ENCODE results near the gene TBC1D1. TPM values are rescaled to one million over a fixed set of nuclear protein-coding genes. Genes with fewer than 3 reads are reported as not detected.
A peak's percentile ranks its signal among the peaks of the same experiment; 100 is the strongest.

The TBC1D1 gene
- total RNA-seq, 1 experiment from 2014 or later: 89.0 TPM

- no peaks in the 10 kb centered on the region for H3K9me3 ChIP-seq (ENCODE audit: low read length)
- no peaks in the 10 kb centered on the region for H3K9me2 ChIP-seq (replicated peaks; ENCODE audit: low read length)
- no peak overlapping the region for H3K4me2 ChIP-seq (ENCODE audit: low read length)
- H3F3A ChIP-seq (ENCODE audit: low read length, unreplicated experiment): no peaks in the 10 kb centered on the region
- no peaks in the 10 kb centered on the region for H4K20me1 ChIP-seq (ENCODE audit: low read length)
- no peak overlapping the region for H2AFZ ChIP-seq (ENCODE audit: low read length)
- no peak overlapping the region for H3K9ac ChIP-seq (ENCODE audit: low read length)
- DNase-seq (no peak), ATAC-seq (no peak)
- no peaks in the 10 kb centered on the region for H3K79me2 ChIP-seq (ENCODE audit: low read length)
- H3K4me1 ChIP-seq (ENCODE audit: insufficient read depth, low read length): no peaks in the 10 kb centered on the region
- H3K27me3 ChIP-seq (ENCODE audit: low read length): no peaks in the 10 kb centered on the region
- no peak overlapping the region for H3K27ac ChIP-seq (ENCODE audit: low read length)
- BruUV-seq (replicated peaks): no TSS peak
- no peak for TF ChIP-seq CTCF (conservative IDR thresholded peaks at IDR 0.05; ENCODE audit: low read depth, low read length)
- no peak for TF ChIP-seq EZH2phosphoT487 (IDR thresholded peaks at IDR 0.05; ENCODE audit: borderline replicate concordance, low read length)
- TF ChIP-seq EZH2 (IDR thresholded peaks at IDR 0.05; ENCODE audit: low read length, unreplicated experiment): no peak
- intact Hi-C loops (cut with micrococcal nuclease): no loop called here
- no peaks in the 10 kb centered on the region for H3K36me3 ChIP-seq (ENCODE audit: low read depth, low read length)
- no peak overlapping the region for H3K4me3 ChIP-seq (ENCODE audit: low read length)
- ChIA-PET CTCF (no interaction called here), POLR2A (ENCODE audit: unreplicated experiment) (no interaction called here)
Measured at GRCh38 chr4:38058151-38058550, 167.3 kb downstream of the TBC1D1 start.

- DNase-seq: no peak
- no TSS peak for BruUV-seq (replicated peaks)
- intact Hi-C loops (cut with micrococcal nuclease): loop anchor here (5.0 kb wide), 1 partner anchor 256 kb away; no protein-coding TSS in a partner anchor
- Histone ChIP-seq H3K4me3 (ENCODE audit: low read length) (no peak overlapping the region), H4K20me1 (ENCODE audit: low read length) (no peaks in the 10 kb centered on the region), H3K27me3 (ENCODE audit: low read length) (no peaks in the 10 kb centered on the region), H3F3A (ENCODE audit: low read length, unreplicated experiment) (no peaks in the 10 kb centered on the region), H3K79me2 (ENCODE audit: low read length) (no peaks in the 10 kb centered on the region), H3K27ac (ENCODE audit: low read length) (no peak overlapping the region), H2AFZ (ENCODE audit: low read length) (no peak overlapping the region), H3K9me3 (ENCODE audit: low read length) (no peaks in the 10 kb centered on the region), H3K9me2 (replicated peaks; ENCODE audit: low read length) (no peaks in the 10 kb centered on the region), H3K9ac (ENCODE audit: low read length) (no peak overlapping the region), H3K36me3 (ENCODE audit: low read depth, low read length) (no peaks in the 10 kb centered on the region), H3K4me1 (ENCODE audit: insufficient read depth, low read length) (no peaks in the 10 kb centered on the region), H3K4me2 (ENCODE audit: low read length) (no peak overlapping the region)
- ChIA-PET POLR2A (ENCODE audit: unreplicated experiment) (no interaction called here), CTCF (interaction anchor here (0.7 kb wide), 1 partner anchor 128 kb away, joined by 4 read pairs; no protein-coding TSS in a partner anchor)
- TF ChIP-seq CTCF (conservative IDR thresholded peaks at IDR 0.05; ENCODE audit: low read depth, low read length): no peak
- no peak for TF ChIP-seq EZH2 (IDR thresholded peaks at IDR 0.05; ENCODE audit: low read length, unreplicated experiment)
- no peak for TF ChIP-seq EZH2phosphoT487 (IDR thresholded peaks at IDR 0.05; ENCODE audit: borderline replicate concordance, low read length)
- no peak for ATAC-seq
Measured at GRCh38 chr4:38060829-38061431, 170.0 kb downstream of the TBC1D1 start.

DNA sequence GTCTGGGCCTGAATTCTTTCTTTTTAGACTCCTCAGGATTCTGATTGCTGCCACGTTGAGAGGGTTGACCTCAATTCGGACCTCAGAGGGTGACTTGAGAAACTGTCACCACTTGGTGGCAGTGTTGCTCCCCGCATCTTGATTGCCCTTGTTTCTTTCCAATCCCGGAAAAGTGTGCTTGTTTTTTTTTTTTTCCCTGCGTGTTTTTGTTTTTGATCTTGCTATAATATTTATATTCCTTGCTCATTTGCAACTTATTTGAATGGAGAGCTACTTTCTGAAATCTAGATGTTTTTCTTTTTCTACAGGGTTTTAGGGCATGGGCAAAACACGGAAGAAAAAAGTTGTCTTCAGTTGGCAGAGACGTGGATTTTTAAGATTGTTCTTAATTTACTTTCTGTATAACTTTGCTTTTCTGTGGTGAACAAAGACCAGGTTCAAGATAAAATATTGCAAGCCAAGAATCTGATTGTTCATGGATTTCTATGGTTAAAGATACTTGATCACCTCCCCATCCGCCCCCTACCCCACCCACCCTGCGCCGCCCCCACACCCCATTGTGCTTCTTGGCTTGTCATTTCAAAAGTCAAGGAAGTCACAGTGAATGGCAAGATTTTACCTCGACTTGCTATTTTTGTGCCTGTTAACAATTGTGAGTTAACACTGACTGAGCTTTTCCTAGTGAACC lies 171.3 kb downstream of the TBC1D1 start:
- DNase-seq (peak; percentile 73), ATAC-seq (peak; percentile 67)
- Histone ChIP-seq H3F3A (ENCODE audit: low read length, unreplicated experiment) (no peaks in the 10 kb centered on the region), H3K27ac (ENCODE audit: low read length) (no peak overlapping the region), H2AFZ (ENCODE audit: low read length) (0 out of 2 replicates have a peak overlapping the region, but pooled peaks have one; percentile 64), H3K4me3 (ENCODE audit: low read length) (no peak overlapping the region), H3K4me1 (ENCODE audit: insufficient read depth, low read length) (no peaks in the 10 kb centered on the region), H3K4me2 (ENCODE audit: low read length) (peak overlapping the region; percentile 62; the same call in 1 of the 2 replicates), H3K79me2 (ENCODE audit: low read length) (no peaks in the 10 kb centered on the region), H3K9ac (ENCODE audit: low read length) (no peak overlapping the region), H3K36me3 (ENCODE audit: low read depth, low read length) (no peaks in the 10 kb centered on the region), H3K9me3 (ENCODE audit: low read length) (no peaks in the 10 kb centered on the region), H3K27me3 (ENCODE audit: low read length) (no peaks in the 10 kb centered on the region), H4K20me1 (ENCODE audit: low read length) (no peaks in the 10 kb centered on the region), H3K9me2 (replicated peaks; ENCODE audit: low read length) (no peaks in the 10 kb centered on the region)
- BruUV-seq (replicated peaks): no TSS peak
- intact Hi-C loops (cut with micrococcal nuclease): loop anchor here (2.0 to 5.0 kb wide), 2 partner anchors 255 to 669 kb away; no protein-coding TSS in a partner anchor
- POLR2A ChIA-PET (ENCODE audit: unreplicated experiment): no interaction called here
- TF ChIP-seq EZH2 (IDR thresholded peaks at IDR 0.05; ENCODE audit: low read length, unreplicated experiment) (no peak), CTCF (conservative IDR thresholded peaks at IDR 0.05; ENCODE audit: low read depth, low read length) (peak; percentile 79), EZH2phosphoT487 (IDR thresholded peaks at IDR 0.05; ENCODE audit: borderline replicate concordance, low read length) (no peak)
- CTCF ChIA-PET: interaction anchor here (0.7 kb wide), 1 partner anchor 253 kb away, joined by 3 read pairs; no protein-coding TSS in a partner anchor

Measured in PC-3 (cell line).